Muscle of arm (tissue), 12 donors: ENCODE measurements around the gene PCDHGA7. TPM values are rescaled to one million over a fixed set of nuclear protein-coding genes. Genes with fewer than 3 reads are reported as not detected.
"Not testable (repeated sequence)": the region's sequence is repeated elsewhere in the genome, so short reads cannot be mapped to it uniquely, and the experiment has no call there.

Experiments used
- DNase-seq: peaks from one replicate; pipeline ENCODE4 v3.0.0-alpha.2; 2013
- polyA plus RNA-seq, 12 donors: library from polyadenylated mRNA; unstranded; fragments of 120-200 nt; gene quantifications; one replicate each; pipeline ENCODE4 v1.2.1, GENCODE V29; 2013; ENCODE audit not compliant: insufficient read length in 12 of 12

Gene PCDHGA7
- polyA plus RNA-seq, 12 donors = 1.1 to 2.0 (median 1.6) TPM; not detected in 2

DNA sequence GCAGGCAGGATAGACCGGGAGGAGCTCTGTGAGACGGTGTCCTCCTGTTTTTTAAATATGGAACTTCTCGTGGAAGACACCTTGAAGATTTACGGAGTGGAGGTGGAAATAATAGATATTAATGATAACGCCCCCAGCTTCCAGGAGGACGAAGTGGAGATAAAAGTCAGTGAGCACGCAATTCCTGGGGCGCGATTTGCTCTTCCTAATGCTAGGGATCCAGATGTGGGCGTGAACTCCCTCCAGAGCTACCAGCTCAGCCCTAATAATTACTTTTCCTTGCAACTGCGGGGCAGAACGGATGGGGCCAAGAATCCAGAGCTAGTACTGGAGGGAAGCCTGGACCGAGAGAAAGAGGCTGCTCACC is 38.9 kb downstream of the PCDHGA7 start:
- DNase-seq = no peak

GRCh38 chr5:141422742-141423291 is 40.3 kb downstream of the PCDHGA7 start:
- DNase-seq = no peak

DNA sequence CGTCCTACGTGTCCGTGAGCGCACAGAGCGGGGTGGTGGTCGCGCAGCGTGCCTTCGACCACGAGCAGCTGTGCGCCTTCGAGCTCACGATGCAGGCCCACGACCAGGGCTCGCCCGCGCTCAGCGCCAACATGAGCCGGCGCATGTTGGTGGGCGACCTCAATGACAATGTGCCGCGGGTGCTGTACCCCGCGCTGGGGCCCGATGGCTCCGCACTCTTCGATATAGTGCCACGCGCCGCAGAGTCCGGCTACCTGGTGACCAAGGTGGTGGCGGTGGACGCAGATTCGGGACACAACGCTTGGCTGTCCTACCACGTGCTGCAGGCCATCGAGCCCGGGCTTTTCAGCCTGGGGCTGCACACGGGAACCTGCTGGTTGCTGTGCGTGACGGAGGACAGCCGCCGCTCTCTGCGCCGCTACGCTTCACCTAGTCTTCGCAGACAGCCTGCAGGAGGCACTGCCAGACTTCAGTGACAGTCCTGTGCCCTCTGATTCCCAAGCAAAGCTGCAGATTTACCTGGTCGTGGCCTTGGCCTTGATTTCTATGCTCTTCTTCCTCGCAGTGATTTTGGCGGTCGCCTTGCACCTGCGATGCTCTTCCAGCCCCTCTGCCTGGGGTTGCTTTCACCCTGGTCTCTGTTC is 45.4 kb downstream of the PCDHGA7 start:
- no peak for DNase-seq

DNA sequence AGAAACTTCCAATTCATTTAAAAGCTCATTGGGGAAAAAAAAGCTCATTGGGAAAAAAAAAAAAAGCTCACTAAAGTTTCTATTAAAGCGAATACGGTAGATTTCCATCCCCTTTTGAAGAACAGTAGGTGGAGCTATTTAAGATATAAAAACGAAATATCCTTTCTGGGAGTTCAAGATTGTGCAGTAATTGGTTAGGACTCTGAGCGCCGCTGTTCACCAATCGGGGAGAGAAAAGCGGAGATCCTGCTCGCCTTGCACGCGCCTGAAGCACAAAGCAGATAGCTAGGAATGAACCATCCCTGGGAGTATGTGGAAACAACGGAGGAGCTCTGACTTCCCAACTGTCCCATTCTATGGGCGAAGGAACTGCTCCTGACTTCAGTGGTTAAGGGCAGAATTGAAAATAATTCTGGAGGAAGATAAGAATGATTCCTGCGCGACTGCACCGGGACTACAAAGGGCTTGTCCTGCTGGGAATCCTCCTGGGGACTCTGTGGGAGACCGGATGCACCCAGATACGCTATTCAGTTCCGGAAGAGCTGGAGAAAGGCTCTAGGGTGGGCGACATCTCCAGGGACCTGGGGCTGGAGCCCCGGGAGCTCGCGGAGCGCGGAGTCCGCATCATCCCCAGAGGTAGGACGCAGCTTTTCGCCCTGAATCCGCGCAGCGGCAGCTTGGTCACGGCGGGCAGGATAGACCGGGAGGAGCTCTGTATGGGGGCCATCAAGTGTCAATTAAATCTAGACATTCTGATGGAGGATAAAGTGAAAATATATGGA is 48.0 kb downstream of the PCDHGA7 start, which contains the start of gene PCDHGA12:
Gene PCDHGA12 (plus strand): TSS at position 176 of the 782 bp plus-strand sequence. CDS start 253 bp downstream, at position 429.
- DNase-seq = no peak

DNA sequence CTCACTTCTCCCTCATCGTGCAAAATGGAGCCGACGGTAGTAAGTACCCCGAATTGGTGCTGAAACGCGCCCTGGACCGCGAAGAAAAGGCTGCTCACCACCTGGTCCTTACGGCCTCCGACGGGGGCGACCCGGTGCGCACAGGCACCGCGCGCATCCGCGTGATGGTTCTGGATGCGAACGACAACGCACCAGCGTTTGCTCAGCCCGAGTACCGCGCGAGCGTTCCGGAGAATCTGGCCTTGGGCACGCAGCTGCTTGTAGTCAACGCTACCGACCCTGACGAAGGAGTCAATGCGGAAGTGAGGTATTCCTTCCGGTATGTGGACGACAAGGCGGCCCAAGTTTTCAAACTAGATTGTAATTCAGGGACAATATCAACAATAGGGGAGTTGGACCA is 48.7 kb downstream of the PCDHGA7 start:
- no peak for DNase-seq

GRCh38 chr5:141432308-141432707 is 49.8 kb downstream of the PCDHGA7 start:
- not testable (repeated sequence) for DNase-seq

DNA sequence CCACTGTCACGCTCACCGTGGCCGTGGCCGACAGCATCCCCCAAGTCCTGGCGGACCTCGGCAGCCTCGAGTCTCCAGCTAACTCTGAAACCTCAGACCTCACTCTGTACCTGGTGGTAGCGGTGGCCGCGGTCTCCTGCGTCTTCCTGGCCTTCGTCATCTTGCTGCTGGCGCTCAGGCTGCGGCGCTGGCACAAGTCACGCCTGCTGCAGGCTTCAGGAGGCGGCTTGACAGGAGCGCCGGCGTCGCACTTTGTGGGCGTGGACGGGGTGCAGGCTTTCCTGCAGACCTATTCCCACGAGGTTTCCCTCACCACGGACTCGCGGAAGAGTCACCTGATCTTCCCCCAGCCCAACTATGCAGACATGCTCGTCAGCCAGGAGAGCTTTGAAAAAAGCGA is 50.2 kb downstream of the PCDHGA7 start:
- DNase-seq = not testable (repeated sequence)

GRCh38 chr5:141434006-141434405 is 51.5 kb downstream of the PCDHGA7 start:
- DNase-seq = no peak

Other genes with a start within 250 kb of the PCDHGA7 start
- 1 to 10 TPM in 11 of 12 donors, not detected in 1; 3.1 to 5.1 (median 3.9) TPM for gene PCDHB5, start 247.5 kb upstream of the PCDHGA7 start, polyA plus RNA-seq
- 1 to 10 TPM in 11 of 12 donors, not detected in 1; 1.6 to 3.8 (median 1.9) TPM for gene PCDHB6, start 232.7 kb upstream of the PCDHGA7 start, polyA plus RNA-seq
- gene PCDHB7, start 210.1 kb upstream of the PCDHGA7 start, polyA plus RNA-seq = 1 to 10 TPM in 11 of 12 donors, not detected in 1; 1.8 to 3.3 (median 2.4) TPM
- 1 to 10 TPM in 6 of 12 donors, under 1 TPM in 4, not detected in 2; 0.44 to 1.6 (median 1.2) TPM for gene PCDHB8, start 205.0 kb upstream of the PCDHGA7 start, polyA plus RNA-seq
- gene PCDHB16, start 200.4 kb upstream of the PCDHGA7 start, polyA plus RNA-seq = 1 to 10 TPM in 11 of 12 donors, not detected in 1; 2.8 to 6.3 (median 3.9) TPM
- 1 to 10 TPM in 10 of 12 donors, not detected in 2; 1.4 to 4.6 (median 2.3) TPM for gene PCDHB9, start 195.6 kb upstream of the PCDHGA7 start, polyA plus RNA-seq
- gene PCDHB10, start 190.4 kb upstream of the PCDHGA7 start, polyA plus RNA-seq = 1 to 10 TPM in 10 of 12 donors, not detected in 2; 3.2 to 5.7 (median 4.8) TPM
- gene PCDHB11, start 183.1 kb upstream of the PCDHGA7 start, polyA plus RNA-seq = 1 to 10 TPM in 11 of 12 donors, not detected in 1; 1.6 to 3.4 (median 2.5) TPM
- 1 to 10 TPM in 11 of 12 donors, not detected in 1; 1.9 to 3.8 (median 2.8) TPM for gene PCDHB12, start 174.0 kb upstream of the PCDHGA7 start, polyA plus RNA-seq
- gene PCDHB13, start 168.8 kb upstream of the PCDHGA7 start, polyA plus RNA-seq = 1 to 10 TPM in 11 of 12 donors, not detected in 1; 2.2 to 4.3 (median 3.0) TPM
- gene PCDHB14, start 159.4 kb upstream of the PCDHGA7 start, polyA plus RNA-seq = 1 to 10 TPM in 11 of 12 donors, not detected in 1; 5.4 to 9.6 (median 7.0) TPM
- gene PCDHB15, start 137.3 kb upstream of the PCDHGA7 start, polyA plus RNA-seq = 10 to 100 TPM in 1 of 12 donors, 1 to 10 TPM in 10, not detected in 1; 5.8 to 12.3 (median 6.8) TPM
- not detected for gene SLC25A2, start 78.7 kb upstream of the PCDHGA7 start, polyA plus RNA-seq
- gene TAF7, start 62.0 kb upstream of the PCDHGA7 start, polyA plus RNA-seq = 100 to 1,000 TPM in 2 of 12 donors, 10 to 100 TPM in 9, not detected in 1; 77.9 to 106 (median 91.7) TPM
- under 1 TPM in 10 of 12 donors, not detected in 2; 0.44 to 0.86 (median 0.56) TPM for gene PCDHGA1, start 52.2 kb upstream of the PCDHGA7 start, polyA plus RNA-seq
- 1 to 10 TPM in 11 of 12 donors, not detected in 1; 1.6 to 5.9 (median 2.5) TPM for gene PCDHGA2, start 44.0 kb upstream of the PCDHGA7 start, polyA plus RNA-seq
- gene PCDHGA3, start 38.9 kb upstream of the PCDHGA7 start, polyA plus RNA-seq = 1 to 10 TPM in 10 of 12 donors, not detected in 2; 1.2 to 1.8 (median 1.4) TPM
- gene PCDHGB1, start 32.6 kb upstream of the PCDHGA7 start, polyA plus RNA-seq = 1 to 10 TPM in 1 of 12 donors, under 1 TPM in 9, not detected in 2; 0.32 to 1.0 (median 0.65) TPM
- 1 to 10 TPM in 9 of 12 donors, under 1 TPM in 1, not detected in 2; 0.93 to 1.9 (median 1.5) TPM for gene PCDHGA4, start 27.7 kb upstream of the PCDHGA7 start, polyA plus RNA-seq
- gene PCDHGB2, start 22.7 kb upstream of the PCDHGA7 start, polyA plus RNA-seq = 1 to 10 TPM in 10 of 12 donors, not detected in 2; 1.8 to 3.0 (median 2.1) TPM
- 1 to 10 TPM in 10 of 12 donors, not detected in 2; 2.1 to 3.4 (median 2.7) TPM for gene PCDHGA5, start 18.6 kb upstream of the PCDHGA7 start, polyA plus RNA-seq
- 1 to 10 TPM in 8 of 12 donors, under 1 TPM in 2, not detected in 2; 0.94 to 2.0 (median 1.3) TPM for gene PCDHGB3, start 12.5 kb upstream of the PCDHGA7 start, polyA plus RNA-seq
- gene PCDHGA6, start 8.9 kb upstream of the PCDHGA7 start, polyA plus RNA-seq = 1 to 10 TPM in 10 of 12 donors, not detected in 2; 2.5 to 5.4 (median 3.5) TPM
- 1 to 10 TPM in 11 of 12 donors, not detected in 1; 1.9 to 3.5 (median 2.3) TPM for gene PCDHGB4, start 5.0 kb downstream of the PCDHGA7 start, polyA plus RNA-seq
- 1 to 10 TPM in 1 of 12 donors, under 1 TPM in 9, not detected in 2; 0.34 to 1.1 (median 0.66) TPM for gene PCDHGA8, start 9.9 kb downstream of the PCDHGA7 start, polyA plus RNA-seq
- 1 to 10 TPM in 11 of 12 donors, not detected in 1; 2.7 to 7.7 (median 4.0) TPM for gene PCDHGB5, start 15.2 kb downstream of the PCDHGA7 start, polyA plus RNA-seq
- gene PCDHGA9, start 20.0 kb downstream of the PCDHGA7 start, polyA plus RNA-seq = 1 to 10 TPM in 11 of 12 donors, not detected in 1; 2.8 to 5.2 (median 4.2) TPM
- 1 to 10 TPM in 11 of 12 donors, not detected in 1; 2.8 to 7.7 (median 4.3) TPM for gene PCDHGB6, start 25.3 kb downstream of the PCDHGA7 start, polyA plus RNA-seq
- gene PCDHGA10, start 30.2 kb downstream of the PCDHGA7 start, polyA plus RNA-seq = 1 to 10 TPM in 11 of 12 donors, not detected in 1; 1.3 to 3.4 (median 1.8) TPM
- 10 to 100 TPM in 3 of 12 donors, 1 to 10 TPM in 8, not detected in 1; 6.5 to 14.7 (median 8.6) TPM for gene PCDHGB7, start 34.9 kb downstream of the PCDHGA7 start, polyA plus RNA-seq
- 1 to 10 TPM in 10 of 12 donors, not detected in 2; 2.6 to 5.1 (median 3.4) TPM for gene PCDHGA11, start 38.3 kb downstream of the PCDHGA7 start, polyA plus RNA-seq
- gene PCDHGA12, start 47.8 kb downstream of the PCDHGA7 start, polyA plus RNA-seq = 1 to 10 TPM in 10 of 12 donors, not detected in 2; 1.2 to 4.6 (median 2.1) TPM
- 100 to 1,000 TPM in 7 of 12 donors, 10 to 100 TPM in 4, not detected in 1; 86.1 to 193 (median 119) TPM for gene PCDHGC3, start 93.2 kb downstream of the PCDHGA7 start, polyA plus RNA-seq
- 1 to 10 TPM in 9 of 12 donors, under 1 TPM in 1, not detected in 2; 0.93 to 2.7 (median 1.7) TPM for gene PCDHGC4, start 102.3 kb downstream of the PCDHGA7 start, polyA plus RNA-seq
- gene PCDHGC5, start 106.3 kb downstream of the PCDHGA7 start, polyA plus RNA-seq = 1 to 10 TPM in 2 of 12 donors, under 1 TPM in 8, not detected in 2; 0.19 to 1.3 (median 0.71) TPM
- gene DIAPH1, start 236.3 kb downstream of the PCDHGA7 start, polyA plus RNA-seq = 10 to 100 TPM in 11 of 12 donors, not detected in 1; 19.9 to 47.9 (median 22.4) TPM